Measurements from ENCODE around the gene DDX41.

Gene DDX41

DNA sequence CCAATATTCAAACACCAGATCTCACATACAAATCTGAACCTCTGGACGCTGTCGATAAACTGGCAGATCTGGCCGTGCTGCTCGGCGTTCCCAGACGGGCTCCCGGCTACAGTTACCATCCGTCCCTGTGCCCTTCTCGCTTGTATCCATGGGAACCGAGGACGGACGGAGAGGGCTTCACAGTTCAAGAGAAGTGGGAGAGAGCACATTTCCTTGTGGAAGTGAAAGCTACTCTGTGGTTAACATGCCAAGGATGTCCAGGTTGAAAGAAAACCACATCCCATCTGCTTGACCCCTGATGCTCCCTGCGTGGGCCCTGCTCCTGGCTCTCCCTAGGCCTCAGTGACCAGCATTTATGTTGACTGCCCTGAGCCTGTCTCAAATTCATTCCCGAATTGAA, 37.0 kb downstream of the DDX41 start:
- in situ Hi-C loops (cut with MboI; ENCODE audit: low pct_unique_long_range_greater_than_20kb, low sequenced_read_pairs, unreplicated experiment) = no loop called here
- TF ChIP-seq, protein P1, sequence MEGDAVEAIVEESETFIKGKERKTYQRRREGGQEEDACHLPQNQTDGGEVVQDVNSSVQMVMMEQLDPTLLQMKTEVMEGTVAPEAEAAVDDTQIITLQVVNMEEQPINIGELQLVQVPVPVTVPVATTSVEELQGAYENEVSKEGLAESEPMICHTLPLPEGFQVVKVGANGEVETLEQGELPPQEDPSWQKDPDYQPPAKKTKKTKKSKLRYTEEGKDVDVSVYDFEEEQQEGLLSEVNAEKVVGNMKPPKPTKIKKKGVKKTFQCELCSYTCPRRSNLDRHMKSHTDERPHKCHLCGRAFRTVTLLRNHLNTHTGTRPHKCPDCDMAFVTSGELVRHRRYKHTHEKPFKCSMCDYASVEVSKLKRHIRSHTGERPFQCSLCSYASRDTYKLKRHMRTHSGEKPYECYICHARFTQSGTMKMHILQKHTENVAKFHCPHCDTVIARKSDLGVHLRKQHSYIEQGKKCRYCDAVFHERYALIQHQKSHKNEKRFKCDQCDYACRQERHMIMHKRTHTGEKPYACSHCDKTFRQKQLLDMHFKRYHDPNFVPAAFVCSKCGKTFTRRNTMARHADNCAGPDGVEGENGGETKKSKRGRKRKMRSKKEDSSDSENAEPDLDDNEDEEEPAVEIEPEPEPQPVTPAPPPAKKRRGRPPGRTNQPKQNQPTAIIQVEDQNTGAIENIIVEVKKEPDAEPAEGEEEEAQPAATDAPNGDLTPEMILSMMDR (IDR thresholded peaks at IDR 0.05; ENCODE audit: extremely low read depth, insufficient read depth, missing control alignments) = no peak
- DNase-seq (ENCODE audit: low spot score) = no peak

DNA sequence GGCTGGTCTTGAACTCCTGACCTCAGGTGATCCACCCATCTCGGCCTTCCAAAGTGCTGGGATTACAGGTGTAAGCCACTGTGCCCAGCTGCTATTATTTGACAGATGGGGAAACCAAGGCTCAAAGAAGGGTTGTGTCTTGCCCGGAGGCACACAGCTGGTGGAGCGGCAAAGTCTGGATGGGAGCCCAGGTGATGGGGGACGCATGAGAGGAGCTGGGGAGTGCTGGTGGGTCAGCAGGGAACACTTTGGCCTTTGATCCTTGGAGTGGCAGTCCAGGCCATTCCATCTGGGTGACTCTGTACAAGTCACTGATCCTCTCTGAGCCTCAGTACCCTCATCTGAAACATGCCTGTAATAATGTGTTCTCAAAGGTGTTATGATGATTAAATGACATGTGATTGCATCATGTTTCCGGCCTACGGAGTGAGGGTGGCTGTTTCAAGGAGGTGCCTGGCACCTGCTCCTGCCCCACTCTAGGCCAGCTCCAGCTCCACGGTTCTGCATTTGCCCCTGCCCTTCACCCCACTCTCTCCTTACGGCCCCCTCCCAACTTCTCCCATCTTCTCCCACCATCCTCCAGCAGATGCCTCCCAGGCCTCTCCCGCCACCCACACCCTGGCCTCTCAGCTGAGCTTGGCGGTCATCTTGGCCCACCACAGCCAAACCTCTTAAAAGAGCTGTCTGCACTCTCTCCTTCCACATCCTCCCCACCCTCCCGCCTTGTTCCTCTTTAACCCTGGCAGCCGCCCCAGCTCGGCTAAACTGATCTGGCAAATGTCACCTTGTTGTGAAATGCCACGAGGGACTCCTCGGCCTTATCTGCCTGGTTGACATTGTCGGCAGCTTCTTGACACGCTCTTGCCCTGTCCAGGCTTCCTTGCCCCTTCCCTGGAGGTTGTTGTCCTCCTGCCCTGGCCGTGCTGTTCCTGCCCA, 37.8 kb downstream of the DDX41 start:
- in situ Hi-C loops (cut with MboI; ENCODE audit: low pct_unique_long_range_greater_than_20kb, low sequenced_read_pairs, unreplicated experiment) = no loop called here

DNA sequence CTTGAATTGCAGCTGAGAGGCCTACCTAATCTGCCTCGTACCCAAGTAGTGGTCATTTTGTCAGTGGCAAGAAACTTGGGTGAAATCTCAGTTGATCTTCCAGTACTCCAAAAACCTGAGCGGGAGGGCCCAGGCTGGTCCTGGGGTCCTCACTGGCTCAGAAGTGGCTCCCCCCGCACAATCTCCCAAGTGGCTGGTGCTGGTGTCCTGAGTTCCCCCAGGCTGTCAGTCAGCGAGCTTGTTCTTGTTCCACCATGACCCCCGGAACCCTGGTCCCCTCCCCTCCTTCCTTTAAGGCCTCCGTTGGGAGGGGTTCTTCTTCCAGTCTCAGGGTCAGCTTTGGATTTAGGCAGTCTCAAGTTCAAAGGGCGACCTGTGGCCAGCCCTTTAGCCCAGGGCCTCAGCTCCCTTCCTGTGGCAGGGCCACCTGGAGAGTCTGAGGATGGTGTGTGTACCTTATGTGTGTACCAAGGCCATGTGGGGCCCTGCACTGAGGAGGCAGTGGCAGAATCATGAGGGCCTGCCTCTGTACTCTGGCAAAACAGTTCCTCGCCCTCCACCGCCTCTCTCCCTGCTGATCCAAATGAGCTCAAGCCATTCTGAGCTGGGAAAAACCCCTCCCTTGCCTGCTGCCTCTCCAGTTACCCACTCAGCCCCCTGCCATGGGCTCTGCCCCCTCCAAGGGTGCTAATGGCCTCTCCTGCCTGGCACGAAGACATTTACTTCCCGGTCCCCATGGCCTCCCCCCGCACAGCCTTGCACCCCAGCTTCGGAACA, 38.9 kb downstream of the DDX41 start:
- in situ Hi-C loops (cut with MboI; ENCODE audit: low pct_unique_long_range_greater_than_20kb, low sequenced_read_pairs, unreplicated experiment) = no loop called here
- TF ChIP-seq, protein P1 (IDR thresholded peaks at IDR 0.05; ENCODE audit: extremely low read depth, insufficient read depth, missing control alignments) = no peak
- no peak for DNase-seq (ENCODE audit: low spot score)

More for the DNA sequence above, 37.8 kb downstream of the DDX41 start:
- no peak for DNase-seq (ENCODE audit: low spot score)
- TF ChIP-seq, protein P1 (IDR thresholded peaks at IDR 0.05; ENCODE audit: extremely low read depth, insufficient read depth, missing control alignments) = no peak

DNA sequence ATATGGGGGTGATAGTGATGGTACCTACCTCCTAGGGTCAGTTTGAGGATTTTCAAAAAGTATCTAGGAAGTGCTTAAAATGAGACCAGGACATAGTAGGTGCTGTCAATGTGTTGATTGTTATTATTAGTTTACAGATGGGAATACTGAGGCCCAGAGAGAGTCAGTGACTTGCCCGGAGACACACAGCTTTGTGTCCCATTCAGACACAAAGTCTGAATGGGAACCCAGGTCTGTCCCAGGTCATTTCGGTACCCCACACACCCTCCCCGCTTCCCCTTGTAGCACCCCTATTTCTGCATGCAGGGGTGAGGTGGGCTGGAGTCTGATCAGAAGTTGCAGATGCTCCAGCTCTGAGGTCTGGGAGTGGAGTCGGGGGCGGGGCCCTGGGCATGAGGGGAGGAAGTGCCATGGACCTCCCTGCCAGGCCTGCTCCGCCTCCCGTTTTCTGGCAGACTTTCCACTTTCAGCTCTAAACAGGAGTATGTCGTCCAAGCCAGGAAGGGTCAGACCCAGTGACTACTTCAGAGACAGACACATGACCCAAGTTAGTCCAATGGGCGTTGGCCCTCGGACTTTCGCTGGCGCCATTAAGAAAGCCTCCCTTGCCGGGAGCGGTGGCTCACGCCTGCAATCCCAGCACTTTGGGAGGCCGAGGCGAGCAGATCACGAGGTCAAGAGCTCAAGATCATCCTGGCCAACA, 40.1 kb downstream of the DDX41 start:
- in situ Hi-C loops (cut with MboI; ENCODE audit: low pct_unique_long_range_greater_than_20kb, low sequenced_read_pairs, unreplicated experiment) = no loop called here
- TF ChIP-seq, protein P1 (IDR thresholded peaks at IDR 0.05; ENCODE audit: extremely low read depth, insufficient read depth, missing control alignments) = no peak
- DNase-seq (ENCODE audit: low spot score) = no peak

DNA sequence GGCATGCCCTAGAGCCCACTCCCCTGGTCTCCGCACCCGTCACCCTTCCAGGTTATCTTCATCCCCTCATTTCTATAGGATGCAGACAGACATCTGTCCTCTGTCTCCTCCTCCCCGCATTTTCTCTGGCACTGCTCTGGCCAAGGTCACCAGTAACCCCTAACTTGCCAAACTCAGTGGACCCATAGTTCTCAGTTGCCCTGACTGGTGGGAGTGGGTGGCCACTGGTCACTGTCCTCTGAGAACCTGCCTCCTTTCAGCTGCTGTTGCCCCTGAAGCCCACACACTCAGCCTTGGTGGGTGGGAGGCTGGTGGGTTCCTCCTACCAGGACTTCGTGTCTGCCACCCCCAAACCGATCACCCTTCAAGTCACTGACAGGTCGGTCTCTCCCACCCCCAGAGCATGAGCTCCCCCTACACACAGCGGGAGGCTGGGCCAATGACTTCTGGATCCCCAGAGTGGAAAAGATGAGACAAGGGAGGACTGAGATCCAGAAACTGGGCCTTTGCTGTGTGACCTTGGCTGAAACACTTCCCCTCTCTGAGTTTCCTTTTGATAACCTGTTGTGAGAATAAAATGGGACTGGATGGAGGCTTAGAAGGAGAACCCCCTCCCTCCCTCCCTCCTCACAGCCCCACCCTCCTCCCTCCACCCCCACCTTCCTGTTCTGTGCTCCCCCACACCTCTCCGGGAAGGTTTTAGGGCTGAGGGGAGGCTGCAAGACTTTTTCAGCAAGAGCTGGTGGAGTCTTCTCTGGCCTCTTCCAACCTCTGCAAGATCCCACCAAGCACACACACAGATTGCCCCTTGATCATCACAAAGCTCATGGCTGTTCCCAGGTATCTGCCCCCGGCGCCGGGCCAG, 41.0 kb downstream of the DDX41 start:
- in situ Hi-C loops (cut with MboI; ENCODE audit: low pct_unique_long_range_greater_than_20kb, low sequenced_read_pairs, unreplicated experiment) = no loop called here
- no peak for DNase-seq (ENCODE audit: low spot score)
- TF ChIP-seq, protein P1 (IDR thresholded peaks at IDR 0.05; ENCODE audit: extremely low read depth, insufficient read depth, missing control alignments) = no peak

Data from GM13977 (cell line).